Prostate gland (tissue), 2 donors: ENCODE results near the gene JPH4.

Experiments
- POLR2A ChIP-seq: fragments of 450-650 bp; IDR thresholded peaks from one replicate; pipeline ENCODE4 v1.6.1; 2016; ENCODE audit warnings: antibody characterized with exemption, mild to moderate bottlenecking
- TF ChIP-seq, protein P1 (sequence below), 4 experiments: fragments of 200-600 bp in 2 of 4; fragments of 450-650 bp in 2 of 4; sonication (generic) in 2 of 4; IDR thresholded peaks; 1 replicate in 3 of 4; 2 replicates in 1 of 4; pipeline ENCODE4 v1.5.1; 2016 to 2019; ENCODE audit warnings: antibody characterized with exemption in 4 of 4, mild to moderate bottlenecking in 2 of 4, moderate library complexity in 2 of 4

DNA sequence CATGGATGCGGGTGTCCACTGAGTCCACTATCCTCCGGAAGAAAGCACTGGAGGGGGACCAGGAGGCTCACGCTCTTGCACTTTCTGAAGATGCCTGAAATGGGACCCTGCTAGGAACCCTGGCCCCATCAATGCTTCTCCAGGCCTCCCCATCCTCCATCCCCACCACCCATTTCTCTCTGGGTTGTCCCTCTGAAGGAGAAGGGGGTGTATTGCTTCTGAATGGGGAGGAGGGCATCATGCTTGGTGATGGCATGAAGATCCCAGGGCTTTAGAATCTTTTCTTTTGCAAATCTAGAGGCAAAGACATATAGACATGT, 681 bp upstream of the JPH4 start:
- no peak for TF ChIP-seq POLR2A
- TF ChIP-seq, protein P1, sequence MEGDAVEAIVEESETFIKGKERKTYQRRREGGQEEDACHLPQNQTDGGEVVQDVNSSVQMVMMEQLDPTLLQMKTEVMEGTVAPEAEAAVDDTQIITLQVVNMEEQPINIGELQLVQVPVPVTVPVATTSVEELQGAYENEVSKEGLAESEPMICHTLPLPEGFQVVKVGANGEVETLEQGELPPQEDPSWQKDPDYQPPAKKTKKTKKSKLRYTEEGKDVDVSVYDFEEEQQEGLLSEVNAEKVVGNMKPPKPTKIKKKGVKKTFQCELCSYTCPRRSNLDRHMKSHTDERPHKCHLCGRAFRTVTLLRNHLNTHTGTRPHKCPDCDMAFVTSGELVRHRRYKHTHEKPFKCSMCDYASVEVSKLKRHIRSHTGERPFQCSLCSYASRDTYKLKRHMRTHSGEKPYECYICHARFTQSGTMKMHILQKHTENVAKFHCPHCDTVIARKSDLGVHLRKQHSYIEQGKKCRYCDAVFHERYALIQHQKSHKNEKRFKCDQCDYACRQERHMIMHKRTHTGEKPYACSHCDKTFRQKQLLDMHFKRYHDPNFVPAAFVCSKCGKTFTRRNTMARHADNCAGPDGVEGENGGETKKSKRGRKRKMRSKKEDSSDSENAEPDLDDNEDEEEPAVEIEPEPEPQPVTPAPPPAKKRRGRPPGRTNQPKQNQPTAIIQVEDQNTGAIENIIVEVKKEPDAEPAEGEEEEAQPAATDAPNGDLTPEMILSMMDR (IDR thresholded peaks at IDR 0.05): no peak
